Measurements from ENCODE around the gene PRKCG. TPM values are rescaled to one million over a fixed set of nuclear protein-coding genes. Genes with fewer than 3 reads are reported as not detected.

Gene PRKCG
- total RNA-seq, 1 donor from 2014 or later = 0.13 TPM

DNA sequence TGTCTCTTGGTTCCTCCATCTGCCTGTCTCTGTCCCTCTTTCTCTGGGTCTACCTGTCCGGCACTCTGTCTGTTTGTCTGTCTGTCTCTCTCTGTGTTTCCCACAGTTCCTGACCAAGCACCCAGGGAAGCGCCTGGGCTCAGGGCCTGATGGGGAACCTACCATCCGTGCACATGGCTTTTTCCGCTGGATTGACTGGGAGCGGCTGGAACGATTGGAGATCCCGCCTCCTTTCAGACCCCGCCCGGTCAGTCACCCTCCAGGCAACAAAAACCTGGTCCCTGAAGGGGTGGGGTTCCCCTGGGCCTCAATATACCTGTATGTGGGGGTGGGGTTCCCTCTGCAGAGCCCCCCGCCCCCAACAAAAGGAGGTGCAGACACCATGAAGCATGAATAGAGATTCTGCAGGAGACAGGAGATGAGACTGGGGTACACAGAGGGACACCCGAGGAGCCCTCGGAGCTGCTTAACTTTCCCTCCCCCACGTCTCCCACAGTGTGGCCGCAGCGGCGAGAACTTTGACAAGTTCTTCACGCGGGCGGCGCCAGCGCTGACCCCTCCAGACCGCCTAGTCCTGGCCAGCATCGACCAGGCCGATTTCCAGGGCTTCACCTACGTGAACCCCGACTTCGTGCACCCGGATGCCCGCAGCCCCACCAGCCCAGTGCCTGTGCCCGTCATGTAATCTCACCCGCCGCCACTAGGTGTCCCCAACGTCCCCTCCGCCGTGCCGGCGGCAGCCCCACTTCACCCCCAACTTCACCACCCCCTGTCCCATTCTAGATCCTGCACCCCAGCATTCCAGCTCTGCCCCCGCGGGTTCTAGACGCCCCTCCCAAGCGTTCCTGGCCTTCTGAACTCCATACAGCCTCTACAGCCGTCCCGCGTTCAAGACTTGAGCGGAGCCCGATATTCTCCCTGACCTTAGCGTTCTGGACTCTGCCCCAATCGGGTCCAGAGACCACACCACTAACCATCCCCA is 24.5 kb downstream of the PRKCG start:
- TF ChIP-seq, protein P1, sequence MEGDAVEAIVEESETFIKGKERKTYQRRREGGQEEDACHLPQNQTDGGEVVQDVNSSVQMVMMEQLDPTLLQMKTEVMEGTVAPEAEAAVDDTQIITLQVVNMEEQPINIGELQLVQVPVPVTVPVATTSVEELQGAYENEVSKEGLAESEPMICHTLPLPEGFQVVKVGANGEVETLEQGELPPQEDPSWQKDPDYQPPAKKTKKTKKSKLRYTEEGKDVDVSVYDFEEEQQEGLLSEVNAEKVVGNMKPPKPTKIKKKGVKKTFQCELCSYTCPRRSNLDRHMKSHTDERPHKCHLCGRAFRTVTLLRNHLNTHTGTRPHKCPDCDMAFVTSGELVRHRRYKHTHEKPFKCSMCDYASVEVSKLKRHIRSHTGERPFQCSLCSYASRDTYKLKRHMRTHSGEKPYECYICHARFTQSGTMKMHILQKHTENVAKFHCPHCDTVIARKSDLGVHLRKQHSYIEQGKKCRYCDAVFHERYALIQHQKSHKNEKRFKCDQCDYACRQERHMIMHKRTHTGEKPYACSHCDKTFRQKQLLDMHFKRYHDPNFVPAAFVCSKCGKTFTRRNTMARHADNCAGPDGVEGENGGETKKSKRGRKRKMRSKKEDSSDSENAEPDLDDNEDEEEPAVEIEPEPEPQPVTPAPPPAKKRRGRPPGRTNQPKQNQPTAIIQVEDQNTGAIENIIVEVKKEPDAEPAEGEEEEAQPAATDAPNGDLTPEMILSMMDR (IDR thresholded peaks at IDR 0.05; ENCODE audit: insufficient read depth, low read length, poor library complexity, severe bottlenecking) = peak; percentile 86
- H3K36me3 ChIP-seq (ENCODE audit: control insufficient read depth, insufficient read depth, low read length) = no peaks in the 10 kb centered on the region
- no peak overlapping the region for H3K4me3 ChIP-seq (ENCODE audit: low read depth, low read length)
- H3K27me3 ChIP-seq (ENCODE audit: control insufficient read depth, insufficient read depth, low read length) = peaks cover 46% of the 10 kb centered on the region
- no peak for DNase-seq (ENCODE audit: low read depth)

DNA sequence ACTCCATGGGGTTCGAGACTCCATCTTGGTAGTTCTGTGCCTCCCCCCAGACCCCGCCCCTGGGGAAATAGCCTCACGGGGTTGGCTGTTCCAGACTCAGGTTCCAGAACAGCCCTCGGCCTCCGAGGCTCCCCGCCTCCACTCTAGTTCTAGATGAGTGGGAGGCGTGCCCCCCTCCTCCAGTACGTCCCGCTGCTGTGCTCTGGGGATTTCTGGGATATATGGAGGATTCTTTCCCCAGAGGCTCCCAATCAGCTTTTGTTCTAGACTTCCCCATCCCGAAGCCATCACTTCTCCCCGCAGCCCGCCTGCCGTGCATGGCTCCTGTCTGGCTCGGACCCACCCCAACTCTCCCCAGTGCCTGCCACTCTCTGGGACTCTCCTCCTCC is 25.2 kb downstream of the PRKCG start:
- Histone ChIP-seq H3K36me3 (ENCODE audit: control insufficient read depth, insufficient read depth, low read length) (no peaks in the 10 kb centered on the region), H3K27me3 (ENCODE audit: control insufficient read depth, insufficient read depth, low read length) (peaks cover 46% of the 10 kb centered on the region), H3K4me3 (ENCODE audit: low read depth, low read length) (no peak overlapping the region)
- TF ChIP-seq, protein P1 (IDR thresholded peaks at IDR 0.05; ENCODE audit: insufficient read depth, low read length, poor library complexity, severe bottlenecking) = no peak
- DNase-seq (ENCODE audit: low read depth) = no peak

DNA sequence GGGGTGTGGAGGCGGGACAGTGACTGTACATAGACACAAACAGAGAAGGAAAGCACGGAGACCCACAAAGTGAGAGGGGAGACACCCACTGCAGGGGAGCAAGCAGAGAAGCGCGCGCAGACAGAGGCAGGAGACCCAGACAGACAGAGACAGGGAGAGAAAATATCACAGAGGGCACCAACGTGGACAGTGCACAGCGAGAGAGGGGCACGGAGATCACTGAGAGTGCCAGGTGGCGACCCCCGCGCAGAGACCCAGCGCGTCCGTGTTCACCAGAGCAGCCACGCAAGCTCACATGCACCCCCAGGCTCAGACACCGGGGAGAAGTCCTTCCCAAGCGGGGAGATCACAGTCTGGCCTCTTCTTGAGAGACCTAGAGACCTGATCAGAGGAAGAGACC is 25.7 kb downstream of the PRKCG start:
- no peak overlapping the region for H3K4me3 ChIP-seq (ENCODE audit: low read depth, low read length)
- TF ChIP-seq, protein P1 (IDR thresholded peaks at IDR 0.05; ENCODE audit: insufficient read depth, low read length, poor library complexity, severe bottlenecking) = no peak
- H3K27me3 ChIP-seq (ENCODE audit: control insufficient read depth, insufficient read depth, low read length) = peaks cover 46% of the 10 kb centered on the region
- no peaks in the 10 kb centered on the region for H3K36me3 ChIP-seq (ENCODE audit: control insufficient read depth, insufficient read depth, low read length)
- DNase-seq (ENCODE audit: low read depth) = no peak

DNA sequence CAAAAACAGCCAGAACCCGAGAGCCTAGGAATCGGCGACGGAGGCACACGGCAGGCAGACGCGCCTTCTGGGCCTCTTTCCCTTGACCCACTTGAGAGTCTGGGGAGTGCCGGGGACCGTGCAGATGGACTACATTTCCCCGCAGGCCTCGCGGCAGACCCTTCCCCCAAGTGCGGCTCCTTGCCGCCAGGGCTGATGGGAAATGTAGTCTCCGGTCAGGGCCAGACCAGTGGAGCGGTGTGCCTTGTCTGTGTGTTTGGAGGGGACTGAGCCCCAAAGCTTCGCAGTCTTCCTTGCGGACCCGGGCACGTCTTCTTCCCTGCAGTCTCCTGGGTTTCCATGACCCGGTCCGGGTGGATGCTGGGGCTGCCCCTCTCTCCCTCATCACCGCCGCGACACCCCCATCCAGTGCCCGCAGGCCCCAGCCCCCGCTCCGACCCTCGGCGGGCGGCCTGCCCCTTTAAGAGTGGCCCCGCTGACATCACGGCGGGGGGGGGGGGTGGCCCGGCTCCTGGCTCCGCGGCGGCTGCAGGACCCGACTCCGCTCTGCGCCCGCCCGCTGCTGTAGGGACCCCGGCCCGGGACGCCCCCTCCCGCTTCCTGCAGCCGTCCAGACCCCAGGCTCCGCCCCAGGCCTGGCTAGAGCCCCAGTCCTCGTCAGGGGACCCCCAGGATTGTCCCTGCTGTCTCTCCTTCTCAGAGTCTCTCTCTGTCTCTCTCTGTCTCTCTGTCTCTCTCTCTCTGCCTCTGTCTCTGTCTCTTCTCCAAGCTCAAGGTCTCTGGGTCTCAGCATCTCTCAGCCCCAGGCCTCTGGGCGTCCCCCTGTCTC is 26.3 kb downstream of the PRKCG start:
- peaks cover 46% of the 10 kb centered on the region for H3K27me3 ChIP-seq (ENCODE audit: control insufficient read depth, insufficient read depth, low read length)
- H3K4me3 ChIP-seq (ENCODE audit: low read depth, low read length) = no peak overlapping the region
- no peak for DNase-seq (ENCODE audit: low read depth)
- no peaks in the 10 kb centered on the region for H3K36me3 ChIP-seq (ENCODE audit: control insufficient read depth, insufficient read depth, low read length)
- TF ChIP-seq, protein P1 (IDR thresholded peaks at IDR 0.05; ENCODE audit: insufficient read depth, low read length, poor library complexity, severe bottlenecking) = no peak

DNA sequence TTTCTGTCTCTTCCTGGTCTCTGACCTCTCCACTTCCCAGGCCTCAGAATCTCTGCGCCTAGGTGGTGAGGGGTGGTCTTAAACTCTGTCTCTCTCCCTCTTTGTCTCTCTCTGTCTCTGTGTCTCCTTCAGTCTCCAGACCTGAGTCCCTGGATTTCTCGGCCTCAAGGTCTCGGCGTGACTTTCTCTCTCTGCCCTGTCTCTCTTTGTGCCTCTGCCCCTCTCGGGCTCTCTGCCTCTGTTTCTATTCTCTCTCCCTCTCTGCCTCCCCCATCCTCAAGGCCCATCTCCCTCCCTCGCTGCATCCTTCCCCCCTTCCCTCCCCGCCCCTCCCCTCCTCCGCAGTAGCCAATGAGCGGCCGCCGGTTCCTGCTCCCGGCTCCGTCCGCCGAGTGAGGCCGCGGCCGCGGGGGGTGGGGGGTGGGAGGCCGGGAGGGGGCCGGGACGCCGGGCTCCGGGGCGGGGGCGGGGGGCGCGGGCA is 27.0 kb downstream of the PRKCG start, which contains the start of gene CACNG7:
Gene CACNG7, plus strand, starts transcription at position 344 of the 481 bp plus-strand sequence. CDS start 3,554 bp downstream, outside the sequence.
- TF ChIP-seq, protein P1 (IDR thresholded peaks at IDR 0.05; ENCODE audit: insufficient read depth, low read length, poor library complexity, severe bottlenecking) = no peak
- H3K36me3 ChIP-seq (ENCODE audit: control insufficient read depth, insufficient read depth, low read length) = no peaks in the 10 kb centered on the region
- peaks cover 46% of the 10 kb centered on the region for H3K27me3 ChIP-seq (ENCODE audit: control insufficient read depth, insufficient read depth, low read length)
- H3K4me3 ChIP-seq (ENCODE audit: low read depth, low read length) = no peak within 1 kb of the TSS
- no peak for DNase-seq (ENCODE audit: low read depth)

Data from kidney epithelial cell (primary cell).